NCI-H128 (cell line): Measurements from ENCODE around the gene GRM5.

Experiments used
- DNase-seq: peaks from one replicate; lab custom pipeline; 2025; ENCODE audit not compliant: unreplicated experiment; lab: John Stamatoyannopoulos, UW

GRM5 gene

GRCh38 chr11:88623531-88623930, 442.3 kb downstream of the GRM5 start:
- DNase-seq = no peak

- DNase-seq = no peak
Measured at GRCh38 chr11:88620568-88621130, 445.1 kb downstream of the GRM5 start.

GRCh38 chr11:88619656-88620385, 446.0 kb downstream of the GRM5 start:
- DNase-seq = no peak

GRCh38 chr11:88619071-88619425, 446.7 kb downstream of the GRM5 start:
- no peak for DNase-seq

- DNase-seq = no peak
Measured at GRCh38 chr11:88618327-88619070, 447.3 kb downstream of the GRM5 start.

GRCh38 chr11:88617226-88617625, 448.6 kb downstream of the GRM5 start:
- DNase-seq = no peak

GRCh38 chr11:88604260-88604659, 461.5 kb downstream of the GRM5 start:
- DNase-seq = no peak

GRCh38 chr11:88603091-88603867, 462.5 kb downstream of the GRM5 start:
- no peak for DNase-seq

GRCh38 chr11:88597387-88597786, 468.4 kb downstream of the GRM5 start:
- no peak for DNase-seq

- DNase-seq = no peak
Measured at GRCh38 chr11:88596786-88597185, 469.0 kb downstream of the GRM5 start.

- no peak for DNase-seq
Measured at GRCh38 chr11:88594274-88594950, 471.4 kb downstream of the GRM5 start.

GRCh38 chr11:88590361-88590760, 475.4 kb downstream of the GRM5 start:
- DNase-seq = no peak

- no peak for DNase-seq
Measured at GRCh38 chr11:88583251-88583650, 482.5 kb downstream of the GRM5 start.

GRCh38 chr11:88579466-88579865, 486.3 kb downstream of the GRM5 start:
- DNase-seq = no peak

- DNase-seq = no peak
Measured at GRCh38 chr11:88576741-88577140, 489.0 kb downstream of the GRM5 start.

GRCh38 chr11:88575916-88576315, 489.9 kb downstream of the GRM5 start:
- no peak for DNase-seq

- DNase-seq = no peak
Measured at GRCh38 chr11:88569342-88569741, 496.4 kb downstream of the GRM5 start.

GRCh38 chr11:88555829-88556202, 510.0 kb downstream of the GRM5 start:
- no peak for DNase-seq

GRCh38 chr11:88555018-88555828, 510.6 kb downstream of the GRM5 start:
- no peak for DNase-seq

- no peak for DNase-seq
Measured at GRCh38 chr11:88553204-88553603, 512.6 kb downstream of the GRM5 start.
